Fibroblast of lung (primary cell): ENCODE results near the gene ZNF341. TPM values are rescaled to one million over a fixed set of nuclear protein-coding genes. Genes with fewer than 3 reads are reported as not detected.

Experiments used
- DNase-seq, 2 donors: peaks; one replicate each; pipeline versions ENCODE4 v3.0.0 to v3.0.0-alpha.2; 2010; ENCODE audit warnings: low read depth in 2 of 2
- H2AFZ ChIP-seq: 2 replicates; pipeline ENCODE4 v1.5.1; 2012; ENCODE audit warnings: low read length, control low read depth, inconsistent platforms
- H3K27ac ChIP-seq: 2 replicates; pipeline ENCODE4 v1.5.1; 2011; ENCODE audit warnings: low read length, control low read depth; ENCODE audit not compliant: insufficient read depth
- H3K27me3 ChIP-seq: 2 replicates; pipeline ENCODE4 v1.5.1; 2011; ENCODE audit warnings: mild to moderate bottlenecking, low read length; ENCODE audit not compliant: control insufficient read depth, insufficient read depth
- H3K36me3 ChIP-seq: 2 replicates; pipeline ENCODE4 v1.5.1; 2011; ENCODE audit warnings: low read length; ENCODE audit not compliant: control insufficient read depth, insufficient read depth
- H3K4me1 ChIP-seq: 2 replicates; pipeline ENCODE4 v1.5.1; 2011; ENCODE audit warnings: low read length; ENCODE audit not compliant: control insufficient read depth, insufficient read depth; ENCODE audit errors: extremely low read depth
- H3K4me2 ChIP-seq: 2 replicates; pipeline ENCODE4 v1.5.1; 2011; ENCODE audit warnings: low read length, control low read depth; ENCODE audit not compliant: insufficient read depth; ENCODE audit errors: extremely low read depth
- H3K4me3 ChIP-seq, 4 experiments: fragments of 200-600 bp in 1 of 4; sonication (generic) in 1 of 4; replicated peaks in 1 of 4; 2 replicates each; pipeline ENCODE4 v1.5.1; 2011 to 2016; ENCODE audit warnings: low read length in 4 of 4, low read depth in 3 of 4, mild to moderate bottlenecking in 3 of 4, control low read depth in 2 of 4, inconsistent platforms in 1 of 4, mixed read lengths in 1 of 4; ENCODE audit not compliant: insufficient read depth in 1 of 4; ENCODE audit errors: control extremely low read depth in 1 of 4
- H3K79me2 ChIP-seq: 2 replicates; pipeline ENCODE4 v1.5.1; 2012; ENCODE audit warnings: mild to moderate bottlenecking, low read length, inconsistent platforms; ENCODE audit not compliant: control insufficient read depth, insufficient read depth
- H3K9ac ChIP-seq: 2 replicates; pipeline ENCODE4 v1.5.1; 2011; ENCODE audit warnings: mild to moderate bottlenecking, low read length, control low read depth; ENCODE audit not compliant: insufficient read depth
- H3K9me3 ChIP-seq: 2 replicates; pipeline ENCODE4 v1.5.1; 2012; ENCODE audit warnings: low read depth, low read length; ENCODE audit not compliant: control insufficient read depth, insufficient read depth
- H4K20me1 ChIP-seq: 2 replicates; pipeline ENCODE4 v1.5.1; 2011; ENCODE audit warnings: low read length; ENCODE audit not compliant: control insufficient read depth, insufficient read depth; ENCODE audit errors: extremely low read depth
- CTCF ChIP-seq, 2 donors: IDR thresholded peaks in 1 of 2; conservative IDR thresholded peaks in 1 of 2; 1 replicate in 1 of 2; 2 replicates in 1 of 2; pipeline ENCODE4 v1.5.1; 2011 to 2012; ENCODE audit warnings: low read length in 2 of 2, control low read depth in 1 of 2, inconsistent platforms in 1 of 2, low read depth in 1 of 2, mild to moderate bottlenecking in 1 of 2
- EZH2 ChIP-seq: IDR thresholded peaks from 2 replicates; pipeline ENCODE4 v1.5.1; 2012; ENCODE audit warnings: low read length, control low read depth, mild to moderate bottlenecking; ENCODE audit errors: missing control alignments
- polyA plus RNA-seq, 2 donors: library from polyadenylated mRNA; depleted of rRNA in 1 of 2; stranded (reverse) in 1 of 2; unstranded in 1 of 2; fragments of >200 nt; gene quantifications; 2 replicates each; pipeline ENCODE4 v1.2.1, GENCODE V29; 2011 to 2012; ENCODE audit warnings: missing spikeins in 1 of 2
- total RNA-seq: library from RNA; depleted of rRNA; stranded (reverse); fragments of >200 nt; gene quantifications from 2 replicates; pipeline ENCODE4 v1.2.1, GENCODE V29; 2014

ZNF341 gene
- total and polyA plus RNA-seq, 2 donors (not counting 1 experiment from before 2014, with no cell fraction given), result 0.99 to 1.1 TPM

DNA sequence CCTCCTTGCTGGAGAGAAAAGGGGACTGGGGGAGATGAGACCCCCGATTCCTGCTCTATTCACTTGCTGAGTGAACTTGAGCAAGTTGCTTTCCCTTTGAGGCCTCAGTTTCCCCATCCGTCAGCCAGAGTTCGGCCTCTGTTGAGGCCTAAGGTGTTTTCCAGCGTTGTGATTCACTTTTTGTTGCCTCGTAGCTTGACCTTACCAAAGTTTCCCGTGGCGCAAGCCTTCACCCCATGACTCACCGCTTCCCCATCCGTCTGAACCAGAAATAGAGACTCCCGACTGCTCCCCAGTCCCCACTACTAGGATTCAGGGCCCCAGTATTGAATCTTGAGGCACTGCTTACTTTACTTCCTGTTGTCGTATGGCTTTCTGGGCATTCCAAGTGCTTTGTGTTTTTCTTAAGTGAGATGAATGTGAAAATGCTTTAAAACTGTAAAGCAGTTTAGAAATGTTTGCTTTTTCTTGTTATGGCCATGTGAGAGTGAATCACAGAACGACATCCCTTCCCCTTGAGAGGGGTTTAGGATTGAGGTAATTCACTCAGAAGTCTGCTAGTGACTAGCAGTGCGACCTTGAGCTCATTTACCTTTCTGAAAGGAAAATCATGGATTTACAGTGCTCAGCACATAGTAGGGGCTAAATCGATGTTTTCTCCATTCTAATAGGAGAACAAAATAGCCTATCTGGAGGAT, 80.5 kb downstream of the ZNF341 start:
- Histone ChIP-seq H3K4me1 (no peaks in the 10 kb centered on the region), H3K4me2 (peak overlapping the region; percentile 100), H3K79me2 (peaks cover 54% of the 10 kb centered on the region), H4K20me1 (peaks cover 2% of the 10 kb centered on the region), H3K4me3 (peak overlapping the region; percentile 82 to 99 (median 96)), H3K27ac (peak overlapping the region; percentile 98), H3K9me3 (no peaks in the 10 kb centered on the region), H3K27me3 (no peaks in the 10 kb centered on the region), H3K9ac (peak overlapping the region; percentile 93), H3K36me3 (no peaks in the 10 kb centered on the region), H2AFZ (no peak overlapping the region)
- peak; percentile 80 to 81 for DNase-seq
- TF ChIP-seq EZH2 (no peak), CTCF (conservative IDR thresholded peaks at IDR 0.05 in 1 of 2, IDR thresholded peaks at IDR 0.05 in 1 of 2; ENCODE audit: low read depth in 1 of 2, low read length in 2 of 2) (no peak)

GRCh38 chr20:33812908-33813462, 81.2 kb downstream of the ZNF341 start:
- peak overlapping the region; percentile 82 to 99 (median 96) for H3K4me3 ChIP-seq
- H3K36me3 ChIP-seq, result no peaks in the 10 kb centered on the region
- no peaks in the 10 kb centered on the region for H3K4me1 ChIP-seq
- TF ChIP-seq CTCF (conservative IDR thresholded peaks at IDR 0.05 in 1 of 2, IDR thresholded peaks at IDR 0.05 in 1 of 2; ENCODE audit: low read depth in 1 of 2, low read length in 2 of 2), result no peak
- no peak for TF ChIP-seq EZH2
- H3K27me3 ChIP-seq, result no peaks in the 10 kb centered on the region
- peak overlapping the region; percentile 100 for H3K4me2 ChIP-seq
- H4K20me1 ChIP-seq, result peaks cover 2% of the 10 kb centered on the region
- no peaks in the 10 kb centered on the region for H3K9me3 ChIP-seq
- no peak overlapping the region for H2AFZ ChIP-seq
- DNase-seq, result no peak
- H3K79me2 ChIP-seq, result peaks cover 60% of the 10 kb centered on the region
- H3K27ac ChIP-seq, result peak overlapping the region; percentile 98
- H3K9ac ChIP-seq, result no peak overlapping the region

- peaks cover 71% of the 10 kb centered on the region for H3K79me2 ChIP-seq
- DNase-seq, result no peak
- no peak overlapping the region for H3K9ac ChIP-seq
- no peaks in the 10 kb centered on the region for H3K36me3 ChIP-seq
- no peaks in the 10 kb centered on the region for H3K4me1 ChIP-seq
- no peaks in the 10 kb centered on the region for H3K27me3 ChIP-seq
- H3K4me2 ChIP-seq, result no peak overlapping the region
- H3K9me3 ChIP-seq, result no peaks in the 10 kb centered on the region
- H4K20me1 ChIP-seq, result peaks cover 2% of the 10 kb centered on the region
- H2AFZ ChIP-seq, result no peak overlapping the region
- no peak overlapping the region for H3K4me3 ChIP-seq
- TF ChIP-seq CTCF (conservative IDR thresholded peaks at IDR 0.05 in 1 of 2, IDR thresholded peaks at IDR 0.05 in 1 of 2; ENCODE audit: low read depth in 1 of 2, low read length in 2 of 2), result no peak
- no peak for TF ChIP-seq EZH2
- no peak overlapping the region for H3K27ac ChIP-seq
Observed at GRCh38 chr20:33814238-33814712, 82.5 kb downstream of the ZNF341 start.
